HFFc6 (cell line): ENCODE results near the gene HEATR3. TPM values are rescaled to one million over a fixed set of nuclear protein-coding genes. Genes with fewer than 3 reads are reported as not detected.

Source experiments
- DNase-seq: peaks from one replicate; pipeline ENCODE4 v3.0.0-alpha.2; 2018
- H3K27ac Mint-ChIP-seq: 2 replicates; pipeline ENCODE4 v1.8.0; 2020; ENCODE audit warnings: mild to moderate bottlenecking, mixed read lengths
- H3K27me3 Mint-ChIP-seq: 2 replicates; pipeline ENCODE4 v1.8.0; 2021; ENCODE audit warnings: mild to moderate bottlenecking, moderate library complexity, mixed read lengths; ENCODE audit not compliant: insufficient read depth
- H3K36me3 Mint-ChIP-seq: 2 replicates; pipeline ENCODE4 v1.8.0; 2021; ENCODE audit warnings: low read depth, mixed read lengths
- H3K4me1 Mint-ChIP-seq: 2 replicates; pipeline ENCODE4 v1.8.0; 2020; ENCODE audit warnings: low read depth, mixed read lengths
- H3K4me3 Mint-ChIP-seq: 2 replicates; pipeline ENCODE4 v1.8.0; 2020; ENCODE audit warnings: mild to moderate bottlenecking, moderate library complexity, mixed read lengths
- H3K9me3 Mint-ChIP-seq: 2 replicates; pipeline ENCODE4 v1.8.0; 2020; ENCODE audit warnings: mild to moderate bottlenecking, mixed read lengths
- total RNA-seq, 6 experiments: library from RNA; stranded (reverse); fragmentation: NEBNext Ultra II Directional; extraction: Animal tissue kit (Norgen Biotek cat#: 25700); gene quantifications; 2 replicates in 1 of 6; 3 replicates in 5 of 6; pipeline ENCODE4 v1.2.3, GENCODE V29; 2021
- TF ChIP-seq, protein P1 (sequence below): fragments of 200-600 bp; sonication (generic); IDR thresholded peaks from 2 replicates; pipeline ENCODE4 v1.5.0; 2021; ENCODE audit warnings: antibody characterized with exemption, mild to moderate bottlenecking

HEATR3 gene
- total RNA-seq, 6 experiments from 2014 or later = 17.2 to 23.8 (median 19.6) TPM

DNA sequence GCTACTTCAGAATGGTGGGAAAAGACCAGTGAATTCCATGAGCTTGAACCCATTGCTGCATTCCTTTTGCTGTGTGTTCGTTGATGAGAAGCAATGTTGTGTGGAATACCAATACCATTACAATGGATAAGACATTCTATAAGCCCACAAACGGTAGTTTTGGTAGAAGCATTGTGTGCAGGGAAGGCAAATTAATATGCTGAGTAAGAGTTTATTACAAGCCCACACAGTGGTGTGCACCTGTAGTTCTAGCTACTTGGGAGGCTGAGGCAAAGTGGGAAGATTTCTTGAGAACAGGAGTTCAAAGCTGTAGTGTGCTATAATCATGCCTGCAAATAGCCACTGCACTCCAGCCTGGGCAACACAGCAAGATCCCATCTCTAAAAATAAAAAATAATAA, 67.4 kb downstream of the HEATR3 start:
- Mint-ChIP-seq H3K27me3 (peaks cover 4% of the 10 kb centered on the region), H3K27ac (no peak overlapping the region), H3K4me3 (no peak overlapping the region), H3K9me3 (no peaks in the 10 kb centered on the region), H3K36me3 (no peaks in the 10 kb centered on the region), H3K4me1 (no peaks in the 10 kb centered on the region)
- no peak for DNase-seq
- TF ChIP-seq, protein P1, sequence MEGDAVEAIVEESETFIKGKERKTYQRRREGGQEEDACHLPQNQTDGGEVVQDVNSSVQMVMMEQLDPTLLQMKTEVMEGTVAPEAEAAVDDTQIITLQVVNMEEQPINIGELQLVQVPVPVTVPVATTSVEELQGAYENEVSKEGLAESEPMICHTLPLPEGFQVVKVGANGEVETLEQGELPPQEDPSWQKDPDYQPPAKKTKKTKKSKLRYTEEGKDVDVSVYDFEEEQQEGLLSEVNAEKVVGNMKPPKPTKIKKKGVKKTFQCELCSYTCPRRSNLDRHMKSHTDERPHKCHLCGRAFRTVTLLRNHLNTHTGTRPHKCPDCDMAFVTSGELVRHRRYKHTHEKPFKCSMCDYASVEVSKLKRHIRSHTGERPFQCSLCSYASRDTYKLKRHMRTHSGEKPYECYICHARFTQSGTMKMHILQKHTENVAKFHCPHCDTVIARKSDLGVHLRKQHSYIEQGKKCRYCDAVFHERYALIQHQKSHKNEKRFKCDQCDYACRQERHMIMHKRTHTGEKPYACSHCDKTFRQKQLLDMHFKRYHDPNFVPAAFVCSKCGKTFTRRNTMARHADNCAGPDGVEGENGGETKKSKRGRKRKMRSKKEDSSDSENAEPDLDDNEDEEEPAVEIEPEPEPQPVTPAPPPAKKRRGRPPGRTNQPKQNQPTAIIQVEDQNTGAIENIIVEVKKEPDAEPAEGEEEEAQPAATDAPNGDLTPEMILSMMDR = no peak

- no peak overlapping the region for H3K4me3 Mint-ChIP-seq
- H3K36me3 Mint-ChIP-seq = no peaks in the 10 kb centered on the region
- peaks cover 4% of the 10 kb centered on the region for H3K27me3 Mint-ChIP-seq
- H3K4me1 Mint-ChIP-seq = no peaks in the 10 kb centered on the region
- TF ChIP-seq, protein P1 = peak; percentile 23; the same call in 1 of the 2 replicates
- no peak overlapping the region for H3K27ac Mint-ChIP-seq
- DNase-seq = no peak
- no peaks in the 10 kb centered on the region; the same call in 1 of the 2 replicates for H3K9me3 Mint-ChIP-seq
These were observed 70.6 kb downstream of the HEATR3 start for GRCh38 chr16:50136399-50136798.

- no peak for DNase-seq
- Mint-ChIP-seq H3K27ac (no peak overlapping the region), H3K4me1 (no peaks in the 10 kb centered on the region), H3K27me3 (peaks cover 4% of the 10 kb centered on the region), H3K36me3 (no peaks in the 10 kb centered on the region), H3K9me3 (no peaks in the 10 kb centered on the region; the same call in 1 of the 2 replicates), H3K4me3 (no peak overlapping the region)
- TF ChIP-seq, protein P1 = no peak
These were observed 71.5 kb downstream of the HEATR3 start for GRCh38 chr16:50137268-50137667.

DNA sequence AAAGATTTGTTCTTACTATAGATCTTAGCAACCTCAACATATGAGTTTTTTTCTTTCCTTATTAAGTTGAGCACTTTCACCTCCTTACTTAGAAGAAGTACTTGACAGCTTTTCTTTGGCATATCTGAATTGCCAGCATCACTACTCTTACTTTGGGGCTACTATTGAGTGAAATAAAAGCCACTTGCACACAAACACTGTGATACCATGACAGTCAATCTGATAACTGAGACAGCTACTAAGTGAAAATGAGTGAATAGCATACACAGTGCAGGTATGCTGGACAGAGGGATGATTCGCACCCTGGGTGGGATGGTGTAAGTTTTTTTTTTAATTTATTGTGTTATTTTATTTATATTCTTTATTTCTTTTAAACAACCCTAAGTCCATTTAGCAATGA, 73.8 kb downstream of the HEATR3 start:
- TF ChIP-seq, protein P1 = no peak
- no peaks in the 10 kb centered on the region; the same call in 1 of the 2 replicates for H3K9me3 Mint-ChIP-seq

DNA sequence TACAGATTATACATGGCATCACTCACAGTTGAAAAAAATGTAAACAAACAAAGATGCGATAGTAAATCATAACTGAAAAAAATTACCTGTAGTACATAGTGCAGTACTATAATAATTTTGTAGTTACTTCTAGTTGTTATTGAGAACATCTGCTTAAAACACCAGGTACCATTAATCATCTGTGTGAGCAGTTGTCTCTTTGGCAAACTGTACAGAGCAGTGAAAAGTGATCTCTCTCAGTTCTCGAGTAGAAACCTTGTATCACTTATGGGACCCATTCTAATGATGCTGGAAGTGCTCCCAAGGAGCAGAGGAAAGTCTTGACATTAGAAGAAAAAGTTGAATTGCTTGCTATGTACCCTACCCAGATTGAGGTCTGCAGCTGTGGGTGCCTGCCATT, 78.4 kb downstream of the HEATR3 start:
- H3K27me3 Mint-ChIP-seq = peaks cover 2% of the 10 kb centered on the region; the same call in 1 of the 2 replicates
- peaks cover 7% of the 10 kb centered on the region; the same call in 1 of the 2 replicates for H3K4me1 Mint-ChIP-seq
- no peak for DNase-seq
- H3K27ac Mint-ChIP-seq = no peak overlapping the region
- no peaks in the 10 kb centered on the region; the same call in 1 of the 2 replicates for H3K9me3 Mint-ChIP-seq
- no peaks in the 10 kb centered on the region for H3K36me3 Mint-ChIP-seq
- TF ChIP-seq, protein P1 = no peak
- no peak overlapping the region for H3K4me3 Mint-ChIP-seq

More for the DNA sequence above, 73.8 kb downstream of the HEATR3 start:
- Mint-ChIP-seq H3K27me3 (peaks cover 4% of the 10 kb centered on the region), H3K4me3 (no peak overlapping the region), H3K27ac (no peak overlapping the region), H3K36me3 (no peaks in the 10 kb centered on the region), H3K4me1 (no peaks in the 10 kb centered on the region)
- no peak for DNase-seq
